GM23338 (cell line): ENCODE data around the gene WRNIP1. TPM values are rescaled to one million over a fixed set of nuclear protein-coding genes. Genes with fewer than 3 reads are reported as not detected.

ENCODE experiments used
- ATAC-seq: fragments of 200-7000 bp; cut with Tn5 transposase; 3 replicates; pipeline ENCODE4 v1.9.1; 2020
- DNase-seq: peaks from one replicate; pipeline ENCODE4 v3.0.0-alpha.2; 2015; ENCODE audit warnings: low spot score
- H2AFZ ChIP-seq: fragments of 200-600 bp; sonication (generic); 2 replicates; pipeline ENCODE4 v1.8.0; 2016; ENCODE audit warnings: antibody characterized with exemption, mild to moderate bottlenecking, moderate library complexity
- H3F3A ChIP-seq: fragments of 200-600 bp; sonication (generic); replicated peaks from 2 replicates; pipeline ENCODE4 v1.8.0; 2017; ENCODE audit warnings: antibody characterized with exemption, mixed run types, low read depth
- H3K27ac ChIP-seq: fragments of 200-600 bp; sonication (generic); 2 replicates; pipeline ENCODE4 v1.6.1; 2016; ENCODE audit warnings: low read depth
- H3K27me3 ChIP-seq: fragments of 200-600 bp; sonication (generic); 2 replicates; pipeline ENCODE4 v1.8.0; 2016; ENCODE audit warnings: mild to moderate bottlenecking, mixed run types, moderate library complexity; ENCODE audit not compliant: insufficient read depth
- H3K36me3 ChIP-seq: fragments of 200-600 bp; sonication (generic); 2 replicates; pipeline ENCODE4 v1.8.0; 2016; ENCODE audit warnings: mild to moderate bottlenecking; ENCODE audit not compliant: insufficient read depth
- H3K4me1 ChIP-seq: fragments of 200-600 bp; sonication (generic); 2 replicates; pipeline ENCODE4 v1.8.0; 2016; ENCODE audit warnings: mild to moderate bottlenecking, moderate library complexity; ENCODE audit not compliant: insufficient read depth
- H3K4me2 ChIP-seq: fragments of 200-600 bp; sonication (generic); 2 replicates; pipeline ENCODE4 v1.7.1; 2017; ENCODE audit warnings: mixed run types
- H3K4me3 ChIP-seq: fragments of 200-600 bp; sonication (generic); 2 replicates; pipeline ENCODE4 v1.6.1; 2016; ENCODE audit warnings: mixed run types
- H3K79me2 ChIP-seq: fragments of 200-600 bp; sonication (generic); replicated peaks from 2 replicates; pipeline ENCODE4 v1.8.0; 2017; ENCODE audit warnings: mild to moderate bottlenecking; ENCODE audit not compliant: insufficient read depth
- H3K9me2 ChIP-seq: fragments of 200-600 bp; sonication (generic); 2 replicates; pipeline ENCODE4 v1.8.0; 2017; ENCODE audit not compliant: insufficient read depth
- H4K20me1 ChIP-seq: fragments of 200-600 bp; sonication (generic); replicated peaks from 2 replicates; pipeline ENCODE4 v1.8.0; 2017; ENCODE audit warnings: mild to moderate bottlenecking; ENCODE audit not compliant: insufficient read depth
- H3K27ac Mint-ChIP-seq: 2 replicates; pipeline ENCODE4 v1.8.0; 2020; ENCODE audit warnings: inconsistent platforms, mild to moderate bottlenecking, moderate library complexity, mixed read lengths
- H3K27me3 Mint-ChIP-seq: 3 replicates; pipeline ENCODE4 v1.8.0; 2022; ENCODE audit warnings: low read depth, mild to moderate bottlenecking, moderate library complexity, mixed read lengths, inconsistent platforms; ENCODE audit not compliant: insufficient read depth, poor library complexity
- H3K36me3 Mint-ChIP-seq: 3 replicates; pipeline ENCODE4 v1.8.0; 2021; ENCODE audit warnings: low read depth, mild to moderate bottlenecking, inconsistent platforms, moderate library complexity, mixed read lengths
- H3K4me1 Mint-ChIP-seq: 3 replicates; pipeline ENCODE4 v1.8.0; 2020; ENCODE audit warnings: mild to moderate bottlenecking, inconsistent platforms, mixed read lengths
- H3K4me3 Mint-ChIP-seq: 3 replicates; pipeline ENCODE4 v1.8.0; 2021; ENCODE audit warnings: moderate library complexity, mild to moderate bottlenecking, inconsistent platforms, mixed read lengths
- H3K9me3 Mint-ChIP-seq: 3 replicates; pipeline ENCODE4 v1.8.0; 2020; ENCODE audit warnings: moderate library complexity, mild to moderate bottlenecking, inconsistent platforms, mixed read lengths
- CREB1 ChIP-seq: fragments of 250-450 bp; sonication (Bioruptor Pico); IDR thresholded peaks from 2 replicates; pipeline ENCODE4 v1.5.0; 2020; ENCODE audit warnings: low read depth, mild to moderate bottlenecking, moderate library complexity
- CTCF ChIP-seq, 2 experiments: fragments of 200-600 bp in 1 of 2; sonication (generic) in 1 of 2; conservative IDR thresholded peaks; 2 replicates each; pipeline versions ENCODE4 v1.5.1 to v1.6.1; 2016 to 2017; ENCODE audit warnings: antibody characterized with exemption in 2 of 2, low read depth in 2 of 2, mild to moderate bottlenecking in 2 of 2, moderate library complexity in 1 of 2
- EZH2 ChIP-seq: fragments of 200-600 bp; sonication (generic); IDR thresholded peaks from one replicate; pipeline ENCODE4 v1.8.0; 2017; ENCODE audit warnings: antibody characterized with exemption, mild to moderate bottlenecking, low read depth; ENCODE audit not compliant: unreplicated experiment
- NANOG ChIP-seq: IDR thresholded peaks from 2 replicates; pipeline ENCODE4 v1.6.1; 2016; ENCODE audit warnings: antibody characterized with exemption, borderline replicate concordance
- POLR2AphosphoS5 ChIP-seq: IDR thresholded peaks from 2 replicates; pipeline ENCODE4 v1.6.1; 2016; ENCODE audit warnings: antibody characterized with exemption, low read depth
- STAT1 ChIP-seq: IDR thresholded peaks from one replicate; pipeline ENCODE4 v1.6.1; 2016; ENCODE audit warnings: antibody characterized with exemption; ENCODE audit not compliant: unreplicated experiment
- ZNF114 ChIP-seq: fragments of 250-450 bp; sonication (Bioruptor Pico); IDR thresholded peaks from 2 replicates; pipeline ENCODE4 v1.5.0; 2020; ENCODE audit warnings: mild to moderate bottlenecking, moderate library complexity
- ZNF331 ChIP-seq: fragments of 250-450 bp; sonication (Bioruptor Pico); IDR thresholded peaks from 2 replicates; pipeline ENCODE4 v1.5.0; 2020; ENCODE audit warnings: low read depth, mild to moderate bottlenecking, moderate library complexity
- polyA plus RNA-seq: library from polyadenylated mRNA; unstranded; fragments of >200 nt; fragmentation: Nextera tagmentation; extraction: Ambion mirVana; gene quantifications from 2 replicates; pipeline ENCODE4 v1.2.1, GENCODE V29; 2016
- total RNA-seq: library from RNA; depleted of rRNA; stranded (reverse); fragments of >200 nt; shearing (Covaris generic); gene quantifications from 2 replicates; pipeline ENCODE4 v1.2.3, GENCODE V29; 2014
- TF ChIP-seq, protein P1 (sequence below): fragments of 250-450 bp; sonication (Bioruptor Pico); IDR thresholded peaks from 2 replicates; pipeline ENCODE4 v1.5.0; 2020; ENCODE audit warnings: mild to moderate bottlenecking, moderate library complexity
- TF ChIP-seq, protein P2 (sequence below): IDR thresholded peaks from 2 replicates; pipeline ENCODE4 v1.6.1; 2016; ENCODE audit warnings: antibody characterized with exemption

The WRNIP1 gene
- total and polyA plus RNA-seq, 2 experiments from 2014 or later: 27.6 to 66.0 TPM

DNA sequence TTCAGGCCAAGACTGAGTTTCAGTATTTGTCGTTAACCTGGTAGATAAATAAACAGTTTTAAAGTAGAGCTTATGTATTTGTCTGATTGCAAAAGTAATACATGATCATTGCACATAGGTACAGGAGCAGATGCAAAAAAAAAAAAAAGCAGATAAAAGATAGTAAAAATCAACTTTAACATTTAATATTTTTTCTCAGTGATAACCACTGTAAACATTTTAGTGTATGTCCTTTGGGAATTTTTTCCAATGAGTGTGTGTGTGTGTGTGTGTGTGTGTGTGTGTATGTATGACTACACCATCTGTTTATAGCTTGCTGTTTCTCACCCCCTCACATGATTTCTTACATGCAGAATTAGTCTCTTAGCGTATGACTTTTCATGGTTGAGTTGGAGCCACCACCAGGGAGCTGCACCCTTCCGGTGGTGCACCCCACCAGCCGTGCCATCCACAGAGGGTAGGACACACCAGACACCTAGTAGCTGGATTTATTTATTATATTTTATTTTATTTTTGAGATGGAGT, 26.3 kb downstream of the WRNIP1 start:
- H2AFZ ChIP-seq: no peak overlapping the region
- Mint-ChIP-seq H3K27me3 (no peaks in the 10 kb centered on the region), H3K9me3 (no peaks in the 10 kb centered on the region; the same call in 2 of the 3 replicates), H3K27ac (peak overlapping the region; percentile 94), H3K4me3 (no peak overlapping the region), H3K36me3 (peaks cover 12% of the 10 kb centered on the region), H3K4me1 (peaks cover 19% of the 10 kb centered on the region)
- H3K4me1 ChIP-seq: peaks cover 3% of the 10 kb centered on the region; the same call in 1 of the 2 replicates
- ATAC-seq (no peak), DNase-seq (no peak)
- H3F3A ChIP-seq: no peaks in the 10 kb centered on the region
- H3K36me3 ChIP-seq: no peaks in the 10 kb centered on the region
- no peaks in the 10 kb centered on the region for H4K20me1 ChIP-seq
- TF ChIP-seq, protein P1, sequence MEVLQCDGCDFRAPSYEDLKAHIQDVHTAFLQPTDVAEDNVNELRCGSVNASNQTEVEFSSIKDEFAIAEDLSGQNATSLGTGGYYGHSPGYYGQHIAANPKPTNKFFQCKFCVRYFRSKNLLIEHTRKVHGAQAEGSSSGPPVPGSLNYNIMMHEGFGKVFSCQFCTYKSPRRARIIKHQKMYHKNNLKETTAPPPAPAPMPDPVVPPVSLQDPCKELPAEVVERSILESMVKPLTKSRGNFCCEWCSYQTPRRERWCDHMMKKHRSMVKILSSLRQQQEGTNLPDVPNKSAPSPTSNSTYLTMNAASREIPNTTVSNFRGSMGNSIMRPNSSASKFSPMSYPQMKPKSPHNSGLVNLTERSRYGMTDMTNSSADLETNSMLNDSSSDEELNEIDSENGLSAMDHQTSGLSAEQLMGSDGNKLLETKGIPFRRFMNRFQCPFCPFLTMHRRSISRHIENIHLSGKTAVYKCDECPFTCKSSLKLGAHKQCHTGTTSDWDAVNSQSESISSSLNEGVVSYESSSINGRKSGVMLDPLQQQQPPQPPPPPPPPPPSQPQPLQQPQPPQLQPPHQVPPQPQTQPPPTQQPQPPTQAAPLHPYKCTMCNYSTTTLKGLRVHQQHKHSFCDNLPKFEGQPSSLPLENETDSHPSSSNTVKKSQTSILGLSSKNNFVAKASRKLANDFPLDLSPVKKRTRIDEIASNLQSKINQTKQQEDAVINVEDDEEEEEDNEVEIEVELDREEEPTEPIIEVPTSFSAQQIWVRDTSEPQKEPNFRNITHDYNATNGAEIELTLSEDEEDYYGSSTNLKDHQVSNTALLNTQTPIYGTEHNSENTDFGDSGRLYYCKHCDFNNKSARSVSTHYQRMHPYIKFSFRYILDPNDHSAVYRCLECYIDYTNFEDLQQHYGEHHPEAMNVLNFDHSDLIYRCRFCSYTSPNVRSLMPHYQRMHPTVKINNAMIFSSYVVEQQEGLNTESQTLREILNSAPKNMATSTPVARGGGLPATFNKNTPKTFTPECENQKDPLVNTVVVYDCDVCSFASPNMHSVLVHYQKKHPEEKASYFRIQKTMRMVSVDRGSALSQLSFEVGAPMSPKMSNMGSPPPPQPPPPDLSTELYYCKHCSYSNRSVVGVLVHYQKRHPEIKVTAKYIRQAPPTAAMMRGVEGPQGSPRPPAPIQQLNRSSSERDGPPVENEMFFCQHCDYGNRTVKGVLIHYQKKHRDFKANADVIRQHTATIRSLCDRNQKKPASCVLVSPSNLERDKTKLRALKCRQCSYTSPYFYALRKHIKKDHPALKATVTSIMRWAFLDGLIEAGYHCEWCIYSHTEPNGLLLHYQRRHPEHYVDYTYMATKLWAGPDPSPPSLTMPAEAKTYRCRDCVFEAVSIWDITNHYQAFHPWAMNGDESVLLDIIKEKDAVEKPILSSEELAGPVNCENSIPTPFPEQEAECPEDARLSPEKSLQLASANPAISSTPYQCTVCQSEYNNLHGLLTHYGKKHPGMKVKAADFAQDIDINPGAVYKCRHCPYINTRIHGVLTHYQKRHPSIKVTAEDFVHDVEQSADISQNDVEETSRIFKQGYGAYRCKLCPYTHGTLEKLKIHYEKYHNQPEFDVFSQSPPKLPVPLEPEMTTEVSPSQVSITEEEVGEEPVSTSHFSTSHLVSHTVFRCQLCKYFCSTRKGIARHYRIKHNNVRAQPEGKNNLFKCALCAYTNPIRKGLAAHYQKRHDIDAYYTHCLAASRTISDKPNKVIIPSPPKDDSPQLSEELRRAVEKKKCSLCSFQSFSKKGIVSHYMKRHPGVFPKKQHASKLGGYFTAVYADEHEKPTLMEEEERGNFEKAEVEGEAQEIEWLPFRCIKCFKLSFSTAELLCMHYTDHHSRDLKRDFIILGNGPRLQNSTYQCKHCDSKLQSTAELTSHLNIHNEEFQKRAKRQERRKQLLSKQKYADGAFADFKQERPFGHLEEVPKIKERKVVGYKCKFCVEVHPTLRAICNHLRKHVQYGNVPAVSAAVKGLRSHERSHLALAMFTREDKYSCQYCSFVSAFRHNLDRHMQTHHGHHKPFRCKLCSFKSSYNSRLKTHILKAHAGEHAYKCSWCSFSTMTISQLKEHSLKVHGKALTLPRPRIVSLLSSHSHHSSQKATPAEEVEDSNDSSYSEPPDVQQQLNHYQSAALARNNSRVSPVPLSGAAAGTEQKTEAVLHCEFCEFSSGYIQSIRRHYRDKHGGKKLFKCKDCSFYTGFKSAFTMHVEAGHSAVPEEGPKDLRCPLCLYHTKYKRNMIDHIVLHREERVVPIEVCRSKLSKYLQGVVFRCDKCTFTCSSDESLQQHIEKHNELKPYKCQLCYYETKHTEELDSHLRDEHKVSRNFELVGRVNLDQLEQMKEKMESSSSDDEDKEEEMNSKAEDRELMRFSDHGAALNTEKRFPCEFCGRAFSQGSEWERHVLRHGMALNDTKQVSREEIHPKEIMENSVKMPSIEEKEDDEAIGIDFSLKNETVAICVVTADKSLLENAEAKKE (CRISPR knock-in tag): no peak
- TF ChIP-seq NANOG: no peak
- TF ChIP-seq POLR2AphosphoS5: no peak
- TF ChIP-seq CTCF (conservative IDR thresholded peaks at IDR 0.05; ENCODE audit: low read depth in 2 of 2): no peak
- no peak for TF ChIP-seq CREB1 (CRISPR knock-in tag)
- no peak for TF ChIP-seq ZNF331
- TF ChIP-seq, protein P2, sequence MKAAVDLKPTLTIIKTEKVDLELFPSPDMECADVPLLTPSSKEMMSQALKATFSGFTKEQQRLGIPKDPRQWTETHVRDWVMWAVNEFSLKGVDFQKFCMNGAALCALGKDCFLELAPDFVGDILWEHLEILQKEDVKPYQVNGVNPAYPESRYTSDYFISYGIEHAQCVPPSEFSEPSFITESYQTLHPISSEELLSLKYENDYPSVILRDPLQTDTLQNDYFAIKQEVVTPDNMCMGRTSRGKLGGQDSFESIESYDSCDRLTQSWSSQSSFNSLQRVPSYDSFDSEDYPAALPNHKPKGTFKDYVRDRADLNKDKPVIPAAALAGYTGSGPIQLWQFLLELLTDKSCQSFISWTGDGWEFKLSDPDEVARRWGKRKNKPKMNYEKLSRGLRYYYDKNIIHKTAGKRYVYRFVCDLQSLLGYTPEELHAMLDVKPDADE: no peak
- no peak for TF ChIP-seq EZH2
- no peak for TF ChIP-seq ZNF114 (CRISPR knock-in tag)
- TF ChIP-seq STAT1: no peak
- H3K27ac ChIP-seq: no peak overlapping the region
- H3K79me2 ChIP-seq: peaks cover 14% of the 10 kb centered on the region; the same call in 1 of the 2 replicates
- H3K27me3 ChIP-seq: no peaks in the 10 kb centered on the region
- no peaks in the 10 kb centered on the region for H3K9me2 ChIP-seq
- H3K4me2 ChIP-seq: no peak overlapping the region
- no peak overlapping the region for H3K4me3 ChIP-seq
